C4-2B (cell line): ENCODE data around the gene CATSPERE.
A peak's percentile ranks its signal among the peaks of the same experiment; 100 is the strongest.

Source experiments
- H3K27ac ChIP-seq: fragments of 450-650 bp; 2 replicates; pipeline ENCODE4 v1.5.1; 2017
- ZFX ChIP-seq: fragments of 450-650 bp; IDR thresholded peaks from 2 replicates; pipeline ENCODE4 v1.6.1; 2017
- TF ChIP-seq, protein P1 (sequence below): fragments of 450-650 bp; conservative IDR thresholded peaks from 2 replicates; pipeline ENCODE4 v1.5.1; 2017; ENCODE audit warnings: mild to moderate bottlenecking

Gene CATSPERE

DNA sequence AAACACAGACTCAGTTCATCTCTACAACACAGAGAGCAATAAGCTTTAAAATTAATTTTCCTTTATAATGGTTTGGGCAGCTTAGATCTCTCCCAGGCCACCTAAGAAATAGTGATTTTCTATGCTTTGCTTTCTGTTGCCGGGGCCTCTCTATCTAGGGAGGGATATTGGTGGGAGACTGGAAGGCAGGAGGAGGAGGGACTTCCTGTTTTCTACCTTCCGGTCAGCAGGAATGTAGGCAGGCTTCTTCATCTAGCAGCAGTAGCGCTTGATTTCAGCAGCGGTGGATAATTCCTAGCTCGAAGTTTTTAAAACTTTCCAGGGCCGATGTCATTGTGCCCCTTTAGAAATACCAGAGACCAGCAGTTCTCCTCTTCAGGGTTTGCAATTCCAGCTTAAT, 186.7 kb downstream of the CATSPERE start:
- TF ChIP-seq, protein P1, sequence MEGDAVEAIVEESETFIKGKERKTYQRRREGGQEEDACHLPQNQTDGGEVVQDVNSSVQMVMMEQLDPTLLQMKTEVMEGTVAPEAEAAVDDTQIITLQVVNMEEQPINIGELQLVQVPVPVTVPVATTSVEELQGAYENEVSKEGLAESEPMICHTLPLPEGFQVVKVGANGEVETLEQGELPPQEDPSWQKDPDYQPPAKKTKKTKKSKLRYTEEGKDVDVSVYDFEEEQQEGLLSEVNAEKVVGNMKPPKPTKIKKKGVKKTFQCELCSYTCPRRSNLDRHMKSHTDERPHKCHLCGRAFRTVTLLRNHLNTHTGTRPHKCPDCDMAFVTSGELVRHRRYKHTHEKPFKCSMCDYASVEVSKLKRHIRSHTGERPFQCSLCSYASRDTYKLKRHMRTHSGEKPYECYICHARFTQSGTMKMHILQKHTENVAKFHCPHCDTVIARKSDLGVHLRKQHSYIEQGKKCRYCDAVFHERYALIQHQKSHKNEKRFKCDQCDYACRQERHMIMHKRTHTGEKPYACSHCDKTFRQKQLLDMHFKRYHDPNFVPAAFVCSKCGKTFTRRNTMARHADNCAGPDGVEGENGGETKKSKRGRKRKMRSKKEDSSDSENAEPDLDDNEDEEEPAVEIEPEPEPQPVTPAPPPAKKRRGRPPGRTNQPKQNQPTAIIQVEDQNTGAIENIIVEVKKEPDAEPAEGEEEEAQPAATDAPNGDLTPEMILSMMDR, result no peak
- no peak for TF ChIP-seq ZFX
- H3K27ac ChIP-seq, result no peak overlapping the region

DNA sequence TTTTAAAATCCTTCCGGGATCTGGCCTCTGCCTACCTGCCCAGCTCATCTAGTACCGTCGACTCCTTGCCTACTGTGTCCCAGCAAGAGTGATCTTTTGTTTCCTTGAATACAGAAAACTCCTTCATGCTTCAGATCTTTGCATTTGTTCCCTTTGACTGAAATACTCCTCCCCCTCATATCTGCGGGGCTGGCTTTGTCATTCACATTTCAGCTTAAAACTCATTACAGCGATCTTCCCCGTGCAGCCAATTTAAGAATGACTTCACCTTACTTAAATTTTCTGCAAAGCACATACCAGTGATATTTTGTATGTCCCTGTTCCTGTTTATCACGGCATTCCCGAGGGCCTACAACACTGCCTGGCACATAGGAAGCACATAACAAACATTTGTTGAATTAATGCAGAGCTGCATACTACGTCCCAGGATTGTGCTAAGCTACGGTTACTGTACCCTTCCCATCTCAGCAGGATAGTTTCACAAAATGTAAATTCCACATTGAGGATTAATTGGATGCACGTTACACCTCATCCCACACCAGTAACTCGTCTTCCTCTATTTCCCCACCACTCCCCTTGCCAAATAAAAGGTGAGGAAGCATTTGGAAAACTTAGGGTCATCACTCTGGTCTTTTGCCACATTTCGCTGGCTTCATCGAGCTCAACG, 191.0 kb downstream of the CATSPERE start:
- H3K27ac ChIP-seq, result peak overlapping the region; percentile 83
- no peak; the same call in 1 of the 2 replicates for TF ChIP-seq ZFX
- TF ChIP-seq, protein P1, result no peak

DNA sequence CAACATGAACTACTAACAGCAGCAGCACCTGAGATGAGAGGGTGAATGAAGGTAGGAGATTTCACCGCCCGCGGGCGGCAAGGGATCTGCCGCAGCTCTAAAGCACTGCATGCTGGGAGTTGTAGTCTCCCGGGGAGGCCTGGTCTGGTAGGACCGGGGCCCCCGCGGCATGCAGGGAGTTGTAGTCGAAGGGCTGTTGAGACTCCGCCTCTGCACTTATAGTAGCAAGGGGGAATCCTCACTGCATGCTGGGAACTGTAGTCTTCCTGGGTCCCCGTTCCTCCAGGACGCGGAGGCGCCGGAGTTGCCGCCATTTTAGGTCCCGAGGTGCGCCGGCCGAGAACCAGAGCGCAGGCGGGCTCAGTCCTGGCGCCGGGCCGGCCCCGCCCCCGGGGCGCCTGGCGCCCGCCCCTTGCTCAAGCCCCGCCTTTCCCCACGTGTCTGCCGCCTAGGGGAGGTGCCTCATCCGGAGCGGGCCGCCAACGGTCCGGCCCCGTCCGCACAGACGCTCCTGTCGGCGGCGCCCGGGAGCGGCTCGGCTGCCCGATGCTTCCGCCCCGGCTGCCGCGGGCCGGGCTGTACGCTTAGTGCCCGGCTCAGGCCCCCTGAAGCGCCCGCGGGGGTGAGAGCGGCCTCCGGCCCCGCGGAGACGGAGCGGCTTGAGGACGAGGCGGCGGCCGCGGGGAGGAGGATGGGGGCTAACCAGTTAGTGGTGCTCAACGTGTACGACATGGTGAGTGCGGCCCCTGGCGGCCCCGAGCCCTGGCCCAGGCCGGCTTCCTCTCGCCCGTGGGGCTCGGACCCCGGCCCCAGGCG, 191.8 kb downstream of the CATSPERE start, which contains the start of gene DESI2:
DESI2 (plus strand) TSS at position 504 of the 816 bp plus-strand sequence; CDS start at position 692, 188 bp downstream.
- TF ChIP-seq ZFX, result peak; percentile 71
- TF ChIP-seq, protein P1, result peak; percentile 83
- H3K27ac ChIP-seq, result peak within 1 kb of the TSS; percentile 83

DNA sequence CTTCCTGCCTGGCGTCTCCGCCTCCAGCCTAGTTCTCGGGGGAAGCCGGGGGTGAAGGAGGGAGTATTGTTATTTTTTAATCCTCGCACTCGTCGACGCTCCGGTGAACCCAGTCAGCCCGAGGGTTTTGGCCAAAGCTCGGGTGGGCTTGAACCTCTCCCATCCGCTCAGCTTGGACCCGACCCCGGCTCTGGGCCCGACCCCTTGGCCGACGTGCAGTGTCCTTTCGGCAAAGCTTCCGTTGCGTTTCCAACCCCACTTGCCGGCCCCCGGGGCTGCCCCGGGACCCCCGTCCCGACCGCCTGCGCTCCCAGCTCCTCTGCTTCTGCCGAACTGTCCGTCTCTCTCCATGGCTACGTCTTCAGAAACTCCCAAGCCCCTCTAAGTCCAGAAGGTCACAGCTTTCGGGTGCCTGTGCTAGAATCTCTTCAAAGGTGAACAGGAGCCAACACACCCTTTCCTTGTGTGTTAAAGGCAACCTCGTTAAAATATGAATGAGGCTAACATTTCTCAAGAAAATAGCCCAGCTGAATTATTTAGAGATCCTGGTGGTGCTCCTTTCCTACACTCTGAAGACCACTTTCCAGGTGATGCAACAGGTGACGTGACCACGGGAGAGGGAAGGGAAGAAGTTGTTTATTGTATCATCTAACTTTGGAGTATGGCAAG, 192.5 kb downstream of the CATSPERE start:
- TF ChIP-seq, protein P1, result peak; percentile 41
- no peak for TF ChIP-seq ZFX
- peak overlapping the region; percentile 83 for H3K27ac ChIP-seq

DNA sequence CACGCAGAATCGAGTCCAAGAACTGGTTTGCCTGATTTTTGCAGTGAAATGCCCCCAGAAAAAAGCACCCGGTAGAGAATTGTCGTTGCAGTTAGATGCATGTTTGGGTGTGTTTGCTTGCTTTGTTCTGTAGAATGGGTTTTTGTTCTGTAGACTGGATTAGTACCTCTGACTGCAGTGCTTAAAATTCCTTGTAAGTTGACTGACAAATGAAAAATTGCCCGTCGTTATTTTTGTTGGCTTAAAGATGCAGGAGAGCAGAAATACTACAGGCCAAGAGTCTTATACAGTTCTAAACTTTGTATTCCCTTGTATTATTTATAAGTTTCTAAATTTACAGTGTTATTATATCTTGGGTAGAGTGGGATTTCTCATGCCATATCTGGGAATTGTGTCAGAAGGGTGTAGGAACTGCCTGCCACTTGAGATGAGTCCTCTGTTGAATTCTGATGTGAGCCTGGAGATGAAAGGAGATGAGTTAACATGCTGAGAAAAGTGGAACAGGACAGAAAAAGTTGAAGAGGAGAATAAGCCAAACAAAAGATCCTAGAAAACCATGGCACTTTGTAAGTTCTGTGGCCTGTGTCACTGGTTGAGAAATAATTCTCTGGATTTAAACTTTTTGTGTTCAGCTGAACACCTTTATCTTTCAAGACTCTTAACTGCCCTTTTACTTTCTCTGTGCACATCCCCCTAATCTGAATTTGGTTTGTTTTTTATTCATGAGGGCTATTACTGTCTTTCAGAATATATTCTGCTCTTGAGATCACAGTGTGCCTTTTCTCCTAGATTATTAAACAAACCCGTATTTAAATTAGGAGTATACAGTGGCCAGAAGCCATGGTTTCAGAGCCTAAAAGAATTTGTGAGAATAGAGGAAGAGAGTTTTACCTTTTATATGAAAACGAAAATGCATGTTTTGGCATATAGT, 193.3 kb downstream of the CATSPERE start:
- H3K27ac ChIP-seq, result no peak overlapping the region
- TF ChIP-seq ZFX, result no peak
- TF ChIP-seq, protein P1, result no peak

DNA sequence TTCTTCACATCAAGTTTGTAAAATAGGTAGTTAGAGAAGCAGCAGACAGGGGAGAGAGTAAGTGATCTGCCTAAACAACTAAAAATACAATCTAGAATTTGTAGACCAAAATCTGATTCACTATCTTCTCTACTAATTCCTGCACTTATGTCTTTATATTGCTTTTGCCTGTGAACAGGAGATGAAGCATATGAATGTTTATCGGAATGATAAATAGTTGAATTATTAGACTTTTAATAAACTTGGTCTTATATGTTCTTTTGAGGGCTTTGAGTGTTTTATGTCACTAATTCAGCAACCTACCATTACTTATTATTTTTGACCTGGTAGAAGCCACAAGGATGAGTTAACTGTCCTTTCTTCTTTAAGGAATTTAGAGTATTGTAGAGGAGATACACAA, 194.1 kb downstream of the CATSPERE start:
- H3K27ac ChIP-seq, result no peak overlapping the region
- TF ChIP-seq ZFX, result no peak
- TF ChIP-seq, protein P1, result no peak
